ENCODE data around the gene SMARCA1.
A peak's percentile ranks its signal among the peaks of the same experiment; 100 is the strongest.
"Not testable (repeated sequence)": the region's sequence is repeated elsewhere in the genome, so short reads cannot be mapped to it uniquely, and the experiment has no call there.

The SMARCA1 gene

DNA sequence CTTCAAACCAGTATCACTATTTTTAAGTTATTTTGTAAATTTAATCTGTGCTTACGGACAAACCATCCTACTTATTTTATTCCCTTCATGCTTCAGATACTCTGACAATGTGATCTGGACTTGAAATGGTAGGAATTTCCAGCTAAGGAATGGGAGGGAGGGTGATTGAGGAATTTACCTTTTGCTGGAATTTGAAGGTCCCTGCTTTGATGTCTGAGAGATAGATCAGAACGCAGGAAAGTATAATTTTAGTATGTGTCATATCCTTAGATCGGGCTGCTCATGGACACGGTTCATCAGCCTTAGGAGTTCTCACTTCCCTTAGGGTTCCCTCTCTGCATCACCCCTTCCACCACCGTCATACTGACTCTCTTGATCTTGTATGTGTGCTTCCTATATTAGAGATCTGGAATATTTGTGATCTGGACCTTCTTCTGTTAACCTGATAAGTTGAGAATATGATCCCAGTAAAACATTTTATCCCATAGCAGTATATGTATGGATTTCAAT lies 33.6 kb upstream of the SMARCA1 start:
- Histone ChIP-seq H3K4me3 (ENCODE audit: low read depth in 1 of 2, low read length in 2 of 2) (no peak overlapping the region), H3K4me1 (ENCODE audit: control insufficient read depth in 1 of 2, insufficient read depth in 2 of 2, low read length in 2 of 2) (no peaks in the 10 kb centered on the region), H3K27ac (ENCODE audit: low read depth, low read length) (no peak overlapping the region), H3K9me3 (ENCODE audit: control insufficient read depth in 1 of 2, low read length in 2 of 2) (no peaks in the 10 kb centered on the region), H3K36me3 (ENCODE audit: control insufficient read depth in 1 of 2, insufficient read depth in 2 of 2, low read length in 2 of 2) (peaks cover 0 to 27% of the 10 kb centered on the region in 2 donors), H3K27me3 (ENCODE audit: control insufficient read depth in 1 of 2, insufficient read depth in 2 of 2, low read length in 2 of 2) (no peaks in the 10 kb centered on the region), H3K9ac (ENCODE audit: low read depth in 1 of 2, low read length in 2 of 2) (no peak overlapping the region)

DNA sequence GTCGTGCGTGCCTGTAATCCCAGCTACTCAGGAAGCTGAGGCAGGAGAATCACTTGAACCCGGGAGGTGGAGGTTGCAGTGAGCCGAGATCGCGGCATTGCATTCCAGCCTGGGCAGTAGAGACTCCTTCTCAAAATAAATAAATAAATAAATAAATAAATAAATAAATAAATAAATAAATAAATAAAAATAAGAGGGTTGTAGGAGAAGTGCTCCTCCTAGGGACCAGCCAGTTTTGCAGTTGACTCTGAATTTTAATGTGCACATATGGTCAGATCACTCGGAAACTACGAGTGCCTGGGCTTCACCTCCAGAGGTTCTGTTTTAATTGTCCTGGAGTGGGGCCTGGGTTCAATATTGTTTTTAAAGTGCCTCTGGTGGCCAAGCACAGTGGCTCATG lies 31.5 kb upstream of the SMARCA1 start:
- not testable (repeated sequence) for H3K9me3 ChIP-seq (ENCODE audit: control insufficient read depth in 1 of 2, low read length in 2 of 2); H3K9ac ChIP-seq (ENCODE audit: low read depth in 1 of 2, low read length in 2 of 2); H3K4me3 ChIP-seq (ENCODE audit: low read depth in 1 of 2, low read length in 2 of 2); H3K4me1 ChIP-seq (ENCODE audit: control insufficient read depth in 1 of 2, insufficient read depth in 2 of 2, low read length in 2 of 2); H3K27me3 ChIP-seq (ENCODE audit: control insufficient read depth in 1 of 2, insufficient read depth in 2 of 2, low read length in 2 of 2); H3K27ac ChIP-seq (ENCODE audit: low read depth, low read length)
- peaks cover 0 to 18% of the 10 kb centered on the region in 2 donors for H3K36me3 ChIP-seq (ENCODE audit: control insufficient read depth in 1 of 2, insufficient read depth in 2 of 2, low read length in 2 of 2)

GRCh38 chrX:129553619-129554288 lies 30.5 kb upstream of the SMARCA1 start:
- H3K9ac ChIP-seq (ENCODE audit: low read depth in 1 of 2, low read length in 2 of 2): no peak overlapping the region
- H3K27ac ChIP-seq (ENCODE audit: low read depth, low read length): no peak overlapping the region
- H3K27me3 ChIP-seq (ENCODE audit: control insufficient read depth in 1 of 2, insufficient read depth in 2 of 2, low read length in 2 of 2): no peaks in the 10 kb centered on the region
- no peaks in the 10 kb centered on the region for H3K4me1 ChIP-seq (ENCODE audit: control insufficient read depth in 1 of 2, insufficient read depth in 2 of 2, low read length in 2 of 2)
- no peak overlapping the region for H3K4me3 ChIP-seq (ENCODE audit: low read depth in 1 of 2, low read length in 2 of 2)
- H3K9me3 ChIP-seq (ENCODE audit: control insufficient read depth in 1 of 2, low read length in 2 of 2): no peaks in the 10 kb centered on the region
- H3K36me3 ChIP-seq (ENCODE audit: control insufficient read depth in 1 of 2, insufficient read depth in 2 of 2, low read length in 2 of 2): peaks cover 0 to 9% of the 10 kb centered on the region in 2 donors

GRCh38 chrX:129549124-129549523 lies 25.8 kb upstream of the SMARCA1 start:
- Histone ChIP-seq H3K27me3 (ENCODE audit: control insufficient read depth in 1 of 2, insufficient read depth in 2 of 2, low read length in 2 of 2) (no peaks in the 10 kb centered on the region), H3K4me3 (ENCODE audit: low read depth in 1 of 2, low read length in 2 of 2) (no peak overlapping the region), H3K36me3 (ENCODE audit: control insufficient read depth in 1 of 2, insufficient read depth in 2 of 2, low read length in 2 of 2) (peaks cover 0 to 15% of the 10 kb centered on the region in 2 donors), H3K9me3 (ENCODE audit: control insufficient read depth in 1 of 2, low read length in 2 of 2) (no peaks in the 10 kb centered on the region), H3K27ac (ENCODE audit: low read depth, low read length) (no peak overlapping the region), H3K4me1 (ENCODE audit: control insufficient read depth in 1 of 2, insufficient read depth in 2 of 2, low read length in 2 of 2) (no peaks in the 10 kb centered on the region), H3K9ac (ENCODE audit: low read depth in 1 of 2, low read length in 2 of 2) (no peak overlapping the region)

DNA sequence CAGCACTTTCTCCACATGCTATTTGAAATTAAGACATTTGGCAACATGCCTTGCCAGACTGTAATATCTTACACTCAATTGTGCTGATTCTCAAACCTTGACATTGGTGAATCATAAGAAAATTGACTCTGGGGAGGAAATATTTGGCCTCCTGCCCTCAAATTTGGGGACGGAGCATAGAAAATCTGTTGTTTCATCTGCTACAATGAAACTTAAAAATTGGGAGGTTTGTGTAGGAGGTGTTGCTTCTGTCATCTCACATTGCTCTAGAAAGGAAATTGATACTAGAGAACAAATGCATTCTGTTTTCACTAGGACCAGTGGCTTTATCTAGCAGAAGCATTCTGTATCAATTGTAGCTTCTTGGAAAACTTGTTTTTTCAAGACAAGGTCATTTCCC lies 22.1 kb upstream of the SMARCA1 start:
- Histone ChIP-seq H3K36me3 (ENCODE audit: control insufficient read depth in 1 of 2, insufficient read depth in 2 of 2, low read length in 2 of 2) (peaks cover 0 to 13% of the 10 kb centered on the region in 2 donors), H3K9me3 (ENCODE audit: control insufficient read depth in 1 of 2, low read length in 2 of 2) (no peaks in the 10 kb centered on the region), H3K27ac (ENCODE audit: low read depth, low read length) (no peak overlapping the region), H3K9ac (ENCODE audit: low read depth in 1 of 2, low read length in 2 of 2) (no peak overlapping the region), H3K4me3 (ENCODE audit: low read depth in 1 of 2, low read length in 2 of 2) (no peak overlapping the region), H3K27me3 (ENCODE audit: control insufficient read depth in 1 of 2, insufficient read depth in 2 of 2, low read length in 2 of 2) (no peaks in the 10 kb centered on the region), H3K4me1 (ENCODE audit: control insufficient read depth in 1 of 2, insufficient read depth in 2 of 2, low read length in 2 of 2) (peaks cover 0 to 9% of the 10 kb centered on the region in 2 donors)

DNA sequence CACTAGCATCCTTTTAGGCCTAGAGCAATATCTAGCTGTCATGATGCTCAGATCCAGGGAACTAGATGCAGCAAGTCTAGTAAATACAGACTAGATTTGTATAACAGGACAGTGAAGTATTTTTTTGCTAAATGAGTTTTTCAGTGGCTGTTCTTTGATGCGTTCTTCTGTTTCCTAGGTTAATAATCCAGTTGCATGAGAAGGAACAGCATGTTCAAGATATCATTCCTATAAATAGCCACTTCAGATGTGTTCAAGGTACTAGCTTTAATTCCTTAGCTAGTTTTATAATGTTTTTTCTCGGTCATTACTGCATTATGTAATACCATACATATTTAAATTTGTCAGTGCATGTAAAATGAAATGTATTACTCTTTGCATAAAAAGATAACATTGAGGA lies 21.5 kb upstream of the SMARCA1 start:
- Histone ChIP-seq H3K4me3 (ENCODE audit: low read depth in 1 of 2, low read length in 2 of 2) (no peak overlapping the region), H3K9ac (ENCODE audit: low read depth in 1 of 2, low read length in 2 of 2) (no peak overlapping the region), H3K27ac (ENCODE audit: low read depth, low read length) (no peak overlapping the region), H3K9me3 (ENCODE audit: control insufficient read depth in 1 of 2, low read length in 2 of 2) (no peaks in the 10 kb centered on the region), H3K27me3 (ENCODE audit: control insufficient read depth in 1 of 2, insufficient read depth in 2 of 2, low read length in 2 of 2) (no peaks in the 10 kb centered on the region), H3K36me3 (ENCODE audit: control insufficient read depth in 1 of 2, insufficient read depth in 2 of 2, low read length in 2 of 2) (peaks cover 0 to 13% of the 10 kb centered on the region in 2 donors), H3K4me1 (ENCODE audit: control insufficient read depth in 1 of 2, insufficient read depth in 2 of 2, low read length in 2 of 2) (peaks cover 0 to 9% of the 10 kb centered on the region in 2 donors)

GRCh38 chrX:129540722-129541184 lies 17.5 kb upstream of the SMARCA1 start:
- H3K9ac ChIP-seq (ENCODE audit: low read depth in 1 of 2, low read length in 2 of 2): peak overlapping the region; percentile 63 to 73
- peaks cover 0 to 9% of the 10 kb centered on the region in 2 donors for H3K4me1 ChIP-seq (ENCODE audit: control insufficient read depth in 1 of 2, insufficient read depth in 2 of 2, low read length in 2 of 2)
- no peaks in the 10 kb centered on the region for H3K9me3 ChIP-seq (ENCODE audit: control insufficient read depth in 1 of 2, low read length in 2 of 2)
- H3K27me3 ChIP-seq (ENCODE audit: control insufficient read depth in 1 of 2, insufficient read depth in 2 of 2, low read length in 2 of 2): no peaks in the 10 kb centered on the region
- peak overlapping the region; percentile 22 for H3K27ac ChIP-seq (ENCODE audit: low read depth, low read length)
- H3K36me3 ChIP-seq (ENCODE audit: control insufficient read depth in 1 of 2, insufficient read depth in 2 of 2, low read length in 2 of 2): peaks cover 0 to 5% of the 10 kb centered on the region in 2 donors
- peak overlapping the region; percentile 72 to 80 for H3K4me3 ChIP-seq (ENCODE audit: low read depth in 1 of 2, low read length in 2 of 2)

DNA sequence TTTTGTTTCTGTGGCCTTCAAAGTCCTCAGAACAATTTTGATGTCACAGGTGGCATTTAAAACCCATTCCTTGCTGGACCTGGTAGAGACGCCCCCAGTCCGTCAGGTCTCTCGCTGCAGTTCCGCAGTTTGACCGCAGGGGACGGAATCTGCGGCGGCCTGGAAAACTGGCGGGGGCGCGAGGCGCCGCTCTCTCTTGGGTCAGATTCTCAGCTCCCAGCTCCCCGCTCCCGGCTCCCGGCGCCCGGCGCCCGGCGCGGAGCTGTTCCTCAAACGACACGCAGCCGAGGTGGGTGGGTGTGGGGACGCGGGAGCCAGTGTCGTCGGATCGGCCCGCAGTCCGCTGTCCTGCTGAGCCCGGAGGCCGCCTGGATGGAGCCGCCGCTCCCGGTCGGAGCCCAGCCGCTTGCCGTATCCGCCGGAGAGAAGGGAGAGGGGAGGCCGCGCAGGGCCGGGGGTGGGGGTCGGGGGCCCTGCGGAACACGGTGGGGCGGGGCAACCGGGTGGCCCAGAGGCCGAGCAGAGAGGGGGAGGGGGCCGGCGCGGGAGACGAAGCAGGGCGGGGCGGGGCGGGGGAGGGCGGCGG lies 16.9 kb upstream of the SMARCA1 start, which contains the start of gene OCRL:
TSS of gene OCRL (plus strand) at position 192 of the 586 bp plus-strand sequence. CDS start at position 373, 181 bp downstream.
- Histone ChIP-seq H3K27me3 (ENCODE audit: control insufficient read depth in 1 of 2, insufficient read depth in 2 of 2, low read length in 2 of 2) (no peaks in the 10 kb centered on the region), H3K9ac (ENCODE audit: low read depth in 1 of 2, low read length in 2 of 2) (peak within 1 kb of the TSS; percentile 63 to 73), H3K4me3 (ENCODE audit: low read depth in 1 of 2, low read length in 2 of 2) (peak within 1 kb of the TSS; percentile 72 to 80), H3K4me1 (ENCODE audit: control insufficient read depth in 1 of 2, insufficient read depth in 2 of 2, low read length in 2 of 2) (peaks cover 0 to 9% of the 10 kb centered on the region in 2 donors), H3K9me3 (ENCODE audit: control insufficient read depth in 1 of 2, low read length in 2 of 2) (no peaks in the 10 kb centered on the region), H3K36me3 (ENCODE audit: control insufficient read depth in 1 of 2, insufficient read depth in 2 of 2, low read length in 2 of 2) (peaks cover 0 to 5% of the 10 kb centered on the region in 2 donors), H3K27ac (ENCODE audit: low read depth, low read length) (peak within 1 kb of the TSS; percentile 22)

- Histone ChIP-seq H3K9me3 (ENCODE audit: control insufficient read depth in 1 of 2, low read length in 2 of 2) (no peaks in the 10 kb centered on the region), H3K4me1 (ENCODE audit: control insufficient read depth in 1 of 2, insufficient read depth in 2 of 2, low read length in 2 of 2) (no peaks in the 10 kb centered on the region), H3K27me3 (ENCODE audit: control insufficient read depth in 1 of 2, insufficient read depth in 2 of 2, low read length in 2 of 2) (no peaks in the 10 kb centered on the region), H3K9ac (ENCODE audit: low read depth in 1 of 2, low read length in 2 of 2) (no peak overlapping the region), H3K36me3 (ENCODE audit: control insufficient read depth in 1 of 2, insufficient read depth in 2 of 2, low read length in 2 of 2) (no peaks in the 10 kb centered on the region), H3K4me3 (ENCODE audit: low read depth in 1 of 2, low read length in 2 of 2) (no peak overlapping the region), H3K27ac (ENCODE audit: low read depth, low read length) (no peak overlapping the region)
These were observed 11.7 kb upstream of the SMARCA1 start for GRCh38 chrX:129534816-129535578.

- H3K9ac ChIP-seq (ENCODE audit: low read depth in 1 of 2, low read length in 2 of 2): no peak overlapping the region
- no peak overlapping the region for H3K27ac ChIP-seq (ENCODE audit: low read depth, low read length)
- H3K4me3 ChIP-seq (ENCODE audit: low read depth in 1 of 2, low read length in 2 of 2): no peak overlapping the region
- H3K27me3 ChIP-seq (ENCODE audit: control insufficient read depth in 1 of 2, insufficient read depth in 2 of 2, low read length in 2 of 2): no peaks in the 10 kb centered on the region
- H3K36me3 ChIP-seq (ENCODE audit: control insufficient read depth in 1 of 2, insufficient read depth in 2 of 2, low read length in 2 of 2): no peaks in the 10 kb centered on the region
- H3K4me1 ChIP-seq (ENCODE audit: control insufficient read depth in 1 of 2, insufficient read depth in 2 of 2, low read length in 2 of 2): no peaks in the 10 kb centered on the region
- no peaks in the 10 kb centered on the region for H3K9me3 ChIP-seq (ENCODE audit: control insufficient read depth in 1 of 2, low read length in 2 of 2)
These were observed 7.8 kb upstream of the SMARCA1 start for GRCh38 chrX:129531132-129531531.
